GM18517 (cell line): Measurements from ENCODE around the gene MSH4.
"Not testable (repeated sequence)": the region's sequence is repeated elsewhere in the genome, so short reads cannot be mapped to it uniquely, and the experiment has no call there.

ENCODE experiments used
- ATAC-seq: cut with Tn5 transposase; IDR thresholded peaks from one replicate; pipeline ENCODE4 v1.9.1; 2021; ENCODE audit warnings: mild to moderate bottlenecking, moderate library complexity; ENCODE audit not compliant: unreplicated experiment

Gene MSH4

GRCh38 chr1:75795703-75796193 lies 934 bp upstream of the MSH4 start:
- ATAC-seq: no peak

DNA sequence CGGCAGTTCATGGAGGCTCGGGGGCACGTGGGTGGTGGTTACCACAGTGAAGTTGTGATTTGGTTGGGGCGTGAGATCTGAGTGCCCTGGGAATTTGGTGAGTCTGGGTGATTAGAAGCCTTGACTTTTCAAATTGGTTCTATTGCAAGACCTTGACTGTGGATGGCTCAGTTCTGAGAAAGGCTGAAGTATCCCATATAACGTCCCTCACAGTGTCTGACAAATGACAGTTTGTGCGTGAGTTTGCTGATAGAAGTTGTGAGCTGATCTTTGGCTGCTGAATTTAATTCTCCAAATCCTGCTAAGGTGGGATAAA lies 549 bp downstream of the MSH4 start:
- ATAC-seq: no peak

DNA sequence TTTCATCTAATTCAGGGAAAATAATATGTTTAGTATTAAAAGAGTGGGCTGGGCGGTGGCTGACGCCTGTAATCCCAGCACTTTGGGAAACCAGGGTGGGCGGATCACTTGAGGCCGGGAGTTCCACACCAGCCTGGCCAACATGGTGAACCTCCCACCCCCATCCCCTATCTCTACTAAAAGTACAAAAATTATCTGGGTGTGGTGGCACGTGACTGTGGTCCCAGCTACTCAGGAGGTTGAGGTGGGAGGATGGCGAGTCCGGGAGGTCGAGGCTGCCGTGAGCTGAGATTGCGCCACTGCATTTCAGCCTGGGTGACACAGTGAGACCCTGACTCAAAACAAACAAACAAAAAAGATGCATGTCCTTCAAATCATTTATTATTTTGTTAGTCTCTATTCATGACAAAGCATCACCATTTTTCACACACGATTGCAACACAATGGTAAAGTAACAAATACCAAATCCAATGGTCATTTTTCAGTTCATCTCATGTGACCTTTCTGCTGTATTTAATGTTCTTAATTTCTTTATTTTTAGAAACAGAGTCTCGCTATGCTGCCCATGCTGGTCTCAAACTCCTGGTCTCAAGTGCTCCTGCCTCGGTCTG lies 1.0 kb downstream of the MSH4 start:
- ATAC-seq: no peak

- ATAC-seq: not testable (repeated sequence)
These were observed 4.8 kb downstream of the MSH4 start for GRCh38 chr1:75801480-75801879.

- ATAC-seq: no peak
These were observed 12.2 kb downstream of the MSH4 start for GRCh38 chr1:75808921-75809320.

GRCh38 chr1:75810113-75810512 lies 13.4 kb downstream of the MSH4 start:
- ATAC-seq: not testable (repeated sequence)

GRCh38 chr1:75811211-75811981 lies 14.7 kb downstream of the MSH4 start:
- ATAC-seq: no peak

- ATAC-seq: no peak
These were observed 15.4 kb downstream of the MSH4 start for GRCh38 chr1:75812065-75812464.

DNA sequence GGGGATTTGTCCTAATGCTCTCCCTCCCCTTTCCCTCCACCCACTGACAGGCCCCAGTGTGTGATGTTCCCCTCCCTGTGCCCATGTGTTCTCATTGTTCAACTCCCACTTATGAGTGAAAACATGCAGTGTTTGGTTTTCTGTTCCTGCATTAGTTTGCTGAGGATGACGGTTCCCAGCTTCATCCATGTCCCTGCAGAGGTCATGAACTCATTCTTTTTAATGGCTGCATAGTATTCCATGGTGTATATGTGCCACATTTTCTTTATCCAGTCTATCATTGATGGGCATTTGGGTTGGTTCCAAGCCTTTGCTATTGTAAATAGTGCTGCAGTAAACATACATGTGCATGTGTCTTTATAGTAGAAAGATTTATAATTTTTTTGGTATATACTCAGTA lies 26.9 kb downstream of the MSH4 start:
- ATAC-seq: not testable (repeated sequence)

- no peak for ATAC-seq
These were observed 39.9 kb downstream of the MSH4 start for GRCh38 chr1:75836528-75837100.

GRCh38 chr1:75838079-75838478 lies 41.4 kb downstream of the MSH4 start:
- no peak for ATAC-seq

DNA sequence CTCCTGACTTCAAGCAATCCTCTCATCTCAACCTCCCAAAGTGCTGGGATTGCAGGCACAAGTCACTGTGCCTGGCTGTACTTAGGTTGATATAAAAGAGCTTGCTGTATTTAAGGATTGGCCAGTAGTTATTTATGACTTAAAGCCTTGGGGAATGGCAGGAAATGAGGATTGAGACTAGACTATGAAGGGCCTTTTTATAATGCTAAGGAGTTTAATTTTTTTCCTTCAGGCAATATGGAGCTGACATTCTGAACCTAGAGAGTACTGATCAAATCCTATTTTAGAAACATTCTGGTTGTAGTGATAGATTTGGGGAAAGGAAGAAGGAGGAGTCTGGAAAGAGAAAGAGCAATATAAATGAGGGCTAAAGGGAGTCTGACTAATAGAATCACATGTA lies 44.7 kb downstream of the MSH4 start:
- ATAC-seq: no peak

- ATAC-seq: no peak
These were observed 48.9 kb downstream of the MSH4 start for GRCh38 chr1:75845576-75845975.

- no peak for ATAC-seq
These were observed 58.3 kb downstream of the MSH4 start for GRCh38 chr1:75855010-75855409.

GRCh38 chr1:75855734-75856133 lies 59.1 kb downstream of the MSH4 start:
- no peak for ATAC-seq

GRCh38 chr1:75861831-75862230 lies 65.1 kb downstream of the MSH4 start:
- no peak for ATAC-seq

GRCh38 chr1:75870951-75871350 lies 74.3 kb downstream of the MSH4 start:
- ATAC-seq: no peak

- no peak for ATAC-seq
These were observed 83.3 kb downstream of the MSH4 start for GRCh38 chr1:75879985-75880384.

DNA sequence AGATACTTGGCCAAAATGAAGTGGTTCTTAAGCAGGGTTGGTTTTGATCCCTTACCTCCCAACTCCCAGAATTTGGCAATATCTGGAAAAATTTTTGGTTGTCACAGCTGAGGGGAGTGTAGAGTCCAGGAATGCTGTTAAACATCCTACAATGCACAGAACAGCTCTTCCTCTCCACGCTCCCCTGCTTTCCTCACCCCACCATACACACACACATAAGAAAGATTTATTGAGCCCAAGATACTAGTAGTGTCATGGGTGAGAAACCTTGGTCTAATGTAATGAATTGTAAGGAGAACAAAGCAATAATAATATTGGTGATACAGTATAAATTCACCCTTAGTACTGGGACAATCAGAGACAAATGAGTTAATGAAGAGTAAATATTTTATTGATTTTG lies 87.8 kb downstream of the MSH4 start:
- ATAC-seq: no peak

GRCh38 chr1:75901371-75901770 lies 104.7 kb downstream of the MSH4 start:
- ATAC-seq: no peak

DNA sequence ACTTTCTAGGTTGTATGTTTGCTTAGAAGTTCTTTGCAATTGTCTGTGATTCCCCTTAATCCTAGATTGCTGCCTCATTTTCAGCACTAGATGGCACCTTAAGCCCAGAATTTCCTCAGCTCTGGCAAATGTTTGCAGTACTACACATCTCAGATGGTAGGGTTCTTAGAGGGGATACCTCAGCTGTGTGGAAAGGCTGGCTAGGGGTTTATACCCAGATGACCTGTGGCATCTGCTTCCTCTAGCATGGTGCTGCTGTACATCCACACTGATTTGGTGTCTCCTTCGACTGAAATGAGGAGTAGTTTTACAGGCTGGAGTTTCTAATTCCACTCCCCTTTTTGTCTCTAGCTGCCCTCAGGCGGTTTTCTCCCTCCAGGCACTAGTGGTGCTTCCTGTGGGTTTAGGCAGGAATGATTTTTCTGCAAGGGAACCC lies 112.1 kb downstream of the MSH4 start:
- ATAC-seq: no peak

- ATAC-seq: no peak
These were observed 120.2 kb downstream of the MSH4 start for GRCh38 chr1:75916834-75917233.
